C4-2B (cell line): ENCODE measurements around the gene SLC16A13.
A peak's percentile ranks its signal among the peaks of the same experiment; 100 is the strongest.

Experiments used
- H3K27ac ChIP-seq: fragments of 450-650 bp; 2 replicates; pipeline ENCODE4 v1.5.1; 2017
- ZFX ChIP-seq: fragments of 450-650 bp; IDR thresholded peaks from 2 replicates; pipeline ENCODE4 v1.6.1; 2017
- TF ChIP-seq, protein P1 (sequence below): fragments of 450-650 bp; conservative IDR thresholded peaks from 2 replicates; pipeline ENCODE4 v1.5.1; 2017; ENCODE audit warnings: mild to moderate bottlenecking

SLC16A13 gene

DNA sequence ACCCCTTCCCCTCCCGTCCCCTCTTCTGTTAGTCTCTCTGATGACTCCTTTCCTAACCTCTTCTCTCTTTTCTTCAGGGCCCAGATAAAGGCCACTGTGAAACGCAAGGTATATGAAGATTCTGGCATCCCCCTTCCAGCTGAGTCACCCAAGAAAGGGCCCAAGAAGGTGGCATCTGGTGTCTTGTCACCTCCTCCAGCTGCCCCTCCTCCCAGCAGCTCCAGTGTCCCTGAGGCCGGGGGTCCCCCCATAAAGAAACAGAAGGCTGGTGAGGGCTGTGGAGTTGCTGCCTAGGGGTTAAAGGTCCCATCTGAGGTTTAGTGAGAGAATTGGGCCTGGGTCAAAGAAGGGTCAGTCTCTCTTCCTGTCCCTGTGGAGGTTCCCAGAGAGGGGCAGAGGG lies 19.4 kb upstream of the SLC16A13 start:
- H3K27ac ChIP-seq, result no peak overlapping the region
- no peak for TF ChIP-seq ZFX
- TF ChIP-seq, protein P1, sequence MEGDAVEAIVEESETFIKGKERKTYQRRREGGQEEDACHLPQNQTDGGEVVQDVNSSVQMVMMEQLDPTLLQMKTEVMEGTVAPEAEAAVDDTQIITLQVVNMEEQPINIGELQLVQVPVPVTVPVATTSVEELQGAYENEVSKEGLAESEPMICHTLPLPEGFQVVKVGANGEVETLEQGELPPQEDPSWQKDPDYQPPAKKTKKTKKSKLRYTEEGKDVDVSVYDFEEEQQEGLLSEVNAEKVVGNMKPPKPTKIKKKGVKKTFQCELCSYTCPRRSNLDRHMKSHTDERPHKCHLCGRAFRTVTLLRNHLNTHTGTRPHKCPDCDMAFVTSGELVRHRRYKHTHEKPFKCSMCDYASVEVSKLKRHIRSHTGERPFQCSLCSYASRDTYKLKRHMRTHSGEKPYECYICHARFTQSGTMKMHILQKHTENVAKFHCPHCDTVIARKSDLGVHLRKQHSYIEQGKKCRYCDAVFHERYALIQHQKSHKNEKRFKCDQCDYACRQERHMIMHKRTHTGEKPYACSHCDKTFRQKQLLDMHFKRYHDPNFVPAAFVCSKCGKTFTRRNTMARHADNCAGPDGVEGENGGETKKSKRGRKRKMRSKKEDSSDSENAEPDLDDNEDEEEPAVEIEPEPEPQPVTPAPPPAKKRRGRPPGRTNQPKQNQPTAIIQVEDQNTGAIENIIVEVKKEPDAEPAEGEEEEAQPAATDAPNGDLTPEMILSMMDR, result no peak

DNA sequence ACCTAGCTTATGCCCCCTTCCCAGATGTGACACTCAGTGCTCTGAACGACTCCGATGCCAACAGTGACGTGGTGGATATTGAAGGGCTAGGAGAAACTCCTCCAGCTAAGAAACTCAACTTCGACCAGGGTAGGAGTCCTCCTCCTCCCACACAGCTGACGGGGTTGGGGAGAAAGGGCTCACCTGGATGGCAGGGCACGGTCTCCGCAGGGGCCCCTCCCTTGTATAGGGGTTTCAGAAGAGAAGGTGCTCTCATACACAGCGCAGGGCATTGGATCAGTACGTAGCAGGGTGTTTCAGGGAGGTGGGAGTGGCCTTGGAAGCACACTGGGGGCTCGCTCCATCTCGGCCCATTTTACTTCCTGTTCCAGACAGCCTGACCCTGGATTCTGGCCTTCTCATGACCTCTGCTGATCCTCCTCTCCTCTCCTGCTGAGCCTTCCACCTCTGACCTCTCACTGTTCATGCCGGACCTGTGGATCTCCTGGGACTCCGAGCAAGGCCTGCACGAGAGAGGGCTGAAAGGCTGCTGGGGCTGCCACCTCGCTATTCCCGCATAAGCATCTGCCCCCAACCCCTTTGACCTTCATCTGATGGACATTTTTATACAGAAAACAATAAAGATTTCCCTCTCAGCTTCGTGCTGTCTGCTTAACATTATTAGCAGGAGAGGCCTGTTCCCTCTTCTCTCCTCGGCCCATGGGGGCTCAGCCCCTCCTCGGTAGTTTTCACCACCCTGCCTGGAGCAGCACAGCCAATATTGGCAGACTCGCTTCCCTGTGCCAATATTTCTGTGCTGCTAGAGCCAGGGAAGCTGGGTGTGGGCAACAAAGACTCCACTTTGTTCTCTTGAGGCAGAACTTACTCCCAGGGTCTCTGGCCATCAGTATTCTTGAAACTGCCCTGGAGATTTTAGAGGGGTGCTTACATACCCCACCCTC lies 18.7 kb upstream of the SLC16A13 start:
- no peak for TF ChIP-seq ZFX
- TF ChIP-seq, protein P1, result no peak
- H3K27ac ChIP-seq, result no peak overlapping the region

DNA sequence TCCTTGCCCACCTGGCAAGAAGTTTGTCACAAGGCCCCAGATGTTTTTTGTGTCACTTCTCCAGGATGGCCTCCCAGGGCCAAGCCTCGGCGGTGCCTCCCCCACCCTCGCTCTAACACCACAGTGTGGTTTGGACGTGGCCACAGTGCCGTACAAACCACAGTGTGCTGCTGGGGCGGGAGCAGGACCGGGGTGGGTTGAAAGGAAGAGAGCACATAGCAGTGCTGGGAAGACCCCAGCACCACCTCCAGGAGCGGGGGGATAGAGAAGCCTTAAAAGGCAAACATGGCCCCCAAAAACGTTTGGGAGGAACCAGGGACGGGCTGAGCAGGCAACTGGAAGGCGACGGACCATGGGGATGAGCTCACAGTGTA lies 18.0 kb upstream of the SLC16A13 start:
- no peak for TF ChIP-seq ZFX
- H3K27ac ChIP-seq, result no peak overlapping the region; the same call in 1 of the 2 replicates

DNA sequence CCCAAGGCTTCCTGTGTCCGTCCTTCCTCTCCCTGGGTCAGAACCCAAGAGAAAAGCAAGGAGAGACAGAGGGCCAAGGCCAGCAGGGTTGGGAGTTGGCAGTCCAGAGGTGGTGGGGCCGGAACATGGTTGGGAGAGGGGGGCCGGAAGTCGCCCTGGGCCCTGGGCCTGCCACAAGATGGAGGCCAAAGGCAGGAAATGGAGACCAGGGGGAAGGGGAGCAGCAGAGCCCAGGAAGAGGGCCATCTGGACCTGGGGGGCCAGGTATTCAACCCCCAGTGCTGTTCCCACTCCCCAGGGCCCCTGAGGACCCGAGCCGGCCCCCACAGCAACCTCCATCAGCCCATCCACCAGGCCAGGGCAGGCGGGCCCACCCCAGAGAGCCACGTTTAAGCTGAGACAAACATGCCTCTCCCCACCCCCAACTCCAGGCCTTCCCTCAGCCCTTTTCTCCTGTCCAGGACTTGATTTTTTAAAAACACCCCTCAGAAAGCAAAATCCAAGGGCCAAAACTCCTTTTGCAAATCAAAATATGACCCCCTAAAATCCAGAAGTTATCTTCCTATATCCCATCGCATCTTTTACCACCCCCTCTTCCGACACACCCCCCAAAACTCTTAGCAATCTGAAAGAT lies 17.4 kb upstream of the SLC16A13 start:
- TF ChIP-seq, protein P1, result no peak
- TF ChIP-seq ZFX, result no peak
- H3K27ac ChIP-seq, result peak overlapping the region; percentile 90; the same call in 1 of the 2 replicates

DNA sequence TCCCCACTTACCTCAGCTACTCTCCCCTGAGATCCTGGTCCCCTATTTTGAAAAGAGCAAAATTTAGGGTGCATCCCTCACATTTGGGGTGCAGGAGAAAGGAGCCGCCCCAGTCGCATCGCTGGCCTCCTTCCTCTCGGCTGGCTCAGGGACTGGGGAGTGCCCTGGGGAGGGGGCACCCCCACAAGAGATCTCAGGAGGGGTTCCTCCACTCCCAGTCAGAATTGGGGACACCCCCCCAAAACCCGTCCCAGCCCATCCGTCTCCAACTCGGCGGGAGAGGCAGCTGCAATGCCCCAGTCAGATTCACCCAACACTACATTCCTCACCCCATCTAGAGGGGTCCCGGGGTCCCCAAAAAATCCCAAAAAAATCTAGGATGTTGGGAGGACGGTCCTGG lies 16.4 kb upstream of the SLC16A13 start:
- TF ChIP-seq, protein P1, result no peak
- TF ChIP-seq ZFX, result no peak
- H3K27ac ChIP-seq, result peak overlapping the region; percentile 90

DNA sequence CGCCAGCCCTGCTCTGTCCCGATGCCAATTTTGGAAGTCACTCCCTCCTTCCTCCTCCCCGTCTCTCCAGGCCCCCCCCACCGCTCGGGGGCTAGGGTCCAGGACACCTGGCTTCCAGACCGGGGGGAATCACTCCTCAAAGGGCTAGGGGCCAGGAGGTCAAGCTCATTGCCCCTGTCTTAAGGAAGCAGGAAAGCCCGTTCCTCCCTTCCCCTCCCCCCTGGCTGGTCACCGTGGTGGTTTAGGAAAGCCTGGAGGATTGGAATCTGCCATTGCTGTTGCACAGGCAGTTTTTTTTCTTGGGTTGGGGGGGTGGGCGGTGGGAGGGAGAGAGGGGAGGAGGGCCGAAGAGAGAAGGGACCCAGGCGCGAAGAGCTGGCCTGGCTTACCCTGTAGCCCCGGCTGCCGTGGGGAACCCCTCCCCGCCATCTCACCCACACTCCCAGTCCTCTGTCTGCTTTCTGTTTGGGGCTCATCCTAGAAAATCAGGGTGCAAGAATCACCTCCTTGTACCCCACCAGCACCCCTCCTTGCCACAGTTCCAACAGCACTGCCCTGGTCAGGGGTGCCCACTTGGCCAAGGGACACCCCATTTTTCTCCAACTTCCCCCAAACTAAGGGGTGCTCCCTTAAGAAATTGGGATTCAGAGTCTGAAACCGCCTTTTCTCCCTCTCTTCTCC lies 15.8 kb upstream of the SLC16A13 start:
- peak overlapping the region; percentile 90 for H3K27ac ChIP-seq

More for the DNA sequence above, 15.8 kb upstream of the SLC16A13 start:
- TF ChIP-seq, protein P1, result no peak
- no peak for TF ChIP-seq ZFX
